HG02763 (cell line): ENCODE results near the gene GPR65.

Source experiments
- ATAC-seq: cut with Tn5 transposase; IDR thresholded peaks from one replicate; pipeline ENCODE4 v1.9.1; 2021; ENCODE audit warnings: mild to moderate bottlenecking, moderate library complexity; ENCODE audit not compliant: unreplicated experiment

GPR65 gene

GRCh38 chr14:88005050-88005481 lies at the start of gene GPR65:
Gene GPR65 (plus strand): TSS chr14:88005135. CDS start chr14:88010848, 5,713 bp downstream.
- peak; percentile 62 for ATAC-seq

GRCh38 chr14:87955501-87955900 lies 49.4 kb upstream of the GPR65 start:
- ATAC-seq, result no peak

GRCh38 chr14:87960013-87960787 lies 44.7 kb upstream of the GPR65 start:
- no peak for ATAC-seq

DNA sequence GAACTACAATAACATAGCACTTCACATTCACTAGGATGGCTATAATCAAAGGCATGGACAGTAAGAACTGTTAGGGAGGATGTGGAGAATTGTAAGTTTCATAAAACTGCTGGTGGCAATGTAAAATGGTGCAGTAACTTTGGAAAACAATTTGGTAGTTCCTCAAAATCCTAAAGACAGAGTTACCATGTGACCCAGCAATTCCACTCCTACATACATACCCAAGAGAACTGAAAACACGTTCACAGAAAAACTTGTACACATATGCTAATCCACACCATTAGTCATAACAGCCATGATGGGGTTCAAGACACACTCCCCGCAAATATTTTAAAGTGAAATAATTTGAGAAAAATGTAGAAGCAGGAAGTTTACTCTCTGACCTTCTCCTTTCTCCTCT lies 43.7 kb upstream of the GPR65 start:
- ATAC-seq, result no peak

- no peak for ATAC-seq
Observed at GRCh38 chr14:87966816-87967215, 38.1 kb upstream of the GPR65 start.

- ATAC-seq, result no peak
Observed at GRCh38 chr14:87967496-87967895, 37.4 kb upstream of the GPR65 start.

- ATAC-seq, result peak; percentile 95
Observed at GRCh38 chr14:87971010-87971409, 33.9 kb upstream of the GPR65 start.

GRCh38 chr14:87975636-87976035 lies 29.3 kb upstream of the GPR65 start:
- no peak for ATAC-seq

DNA sequence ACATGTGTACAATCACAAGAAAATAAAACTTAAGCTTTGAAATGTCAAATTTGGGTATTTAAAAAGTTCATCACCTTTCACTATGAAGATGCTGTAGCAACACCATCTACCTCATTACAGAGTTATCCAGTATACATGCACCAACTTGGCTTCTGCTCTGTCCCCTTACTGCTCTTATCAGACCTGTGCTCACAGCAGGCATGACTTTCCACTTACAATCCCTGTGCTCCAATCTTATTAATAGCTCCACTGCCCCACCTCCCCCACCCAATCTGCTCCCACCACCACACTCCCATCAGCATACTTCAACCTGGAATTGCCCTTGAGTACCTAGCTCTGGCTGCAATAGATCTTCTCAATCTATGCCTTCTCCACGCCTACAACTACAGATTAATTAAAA lies 25.2 kb upstream of the GPR65 start:
- ATAC-seq, result no peak

- no peak for ATAC-seq
Observed at GRCh38 chr14:87989221-87989955, 15.5 kb upstream of the GPR65 start.

DNA sequence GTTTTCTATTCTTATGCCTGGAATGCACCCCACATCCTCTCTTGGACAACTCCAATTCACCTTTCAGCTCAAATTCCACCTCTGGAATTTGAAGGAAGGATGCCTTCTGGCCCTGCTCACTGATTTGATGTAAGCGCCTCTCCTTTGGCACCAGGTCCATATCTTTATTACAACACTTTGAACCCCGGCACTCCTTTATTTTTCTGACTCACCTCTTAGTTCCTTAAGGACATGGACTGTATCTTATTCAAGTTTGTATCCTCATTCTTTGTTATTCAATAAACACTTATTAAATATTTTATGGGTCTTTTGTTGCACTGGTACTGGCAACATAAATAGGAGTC lies 15.0 kb upstream of the GPR65 start:
- ATAC-seq, result no peak

GRCh38 chr14:87990682-87991081 lies 14.3 kb upstream of the GPR65 start:
- ATAC-seq, result no peak

DNA sequence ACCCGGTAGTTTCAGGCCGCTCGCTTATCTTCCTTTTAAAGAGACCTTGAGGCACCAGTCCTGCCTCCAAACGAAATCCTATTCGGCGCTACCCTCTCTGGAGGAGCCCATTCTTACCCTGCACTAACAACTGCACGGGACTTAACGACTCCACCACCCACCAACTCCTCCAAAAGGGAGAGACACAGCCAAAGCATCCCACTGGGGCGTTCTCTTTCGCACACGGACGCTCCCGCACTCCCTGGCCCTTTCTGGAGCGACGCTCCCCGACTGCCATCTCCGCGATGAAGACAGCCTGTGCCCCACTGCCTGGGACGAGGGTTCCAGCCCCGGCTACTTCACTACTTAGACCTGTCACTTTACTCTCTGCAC lies 12.6 kb upstream of the GPR65 start:
- ATAC-seq, result peak; percentile 0

DNA sequence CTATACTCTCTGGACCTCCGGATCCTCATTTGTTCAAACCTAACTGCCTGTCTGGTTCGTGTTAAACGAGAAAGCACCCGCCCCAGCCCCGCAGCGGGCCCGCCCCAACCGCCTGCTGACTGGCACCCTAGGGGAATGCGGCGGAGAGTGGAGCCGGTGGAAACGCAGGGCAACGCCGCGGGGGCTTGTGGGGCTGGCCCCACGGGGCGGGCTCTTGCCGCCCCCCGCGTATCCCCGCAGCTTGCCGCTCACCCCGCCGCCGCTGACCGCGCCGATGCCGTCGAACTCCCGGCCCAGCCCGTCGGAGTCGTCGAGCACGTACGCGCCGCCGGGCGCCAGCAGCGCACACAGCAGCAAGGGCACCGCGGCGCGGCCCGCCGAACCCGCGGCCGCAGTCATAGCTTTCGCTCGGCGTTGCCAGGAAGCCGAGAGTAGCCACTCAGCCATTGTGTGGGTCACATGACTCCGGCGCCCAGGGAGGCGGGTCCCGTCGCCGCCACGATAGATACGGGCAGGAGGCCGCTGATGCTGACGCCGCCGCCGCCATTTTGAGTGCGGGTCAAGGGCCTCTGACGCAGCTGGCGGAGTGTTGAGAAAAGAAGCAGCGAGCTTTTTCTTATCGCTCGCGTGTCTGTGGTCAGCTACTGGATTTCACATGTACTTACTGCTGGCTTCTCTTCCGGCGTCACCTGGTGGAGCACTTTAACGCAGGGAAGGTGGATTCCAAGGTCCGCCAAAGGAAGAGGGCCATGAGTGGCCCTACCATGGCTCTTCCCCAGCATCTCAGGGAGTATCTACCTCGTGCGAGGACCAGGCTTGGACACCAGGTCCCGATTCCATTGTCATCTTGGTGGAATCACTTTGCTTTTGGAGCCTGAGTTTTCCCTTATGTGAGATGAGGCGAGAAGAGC lies 12.0 kb upstream of the GPR65 start, which contains the start of gene GALC:
Gene GALC (minus strand): TSS at position 465 of the 911 bp plus-strand sequence. CDS start 18 bp downstream, at position 447.
- peak; percentile 90 for ATAC-seq

- ATAC-seq, result peak; percentile 28
Observed at GRCh38 chr14:87994974-87995373, 10.0 kb upstream of the GPR65 start.

DNA sequence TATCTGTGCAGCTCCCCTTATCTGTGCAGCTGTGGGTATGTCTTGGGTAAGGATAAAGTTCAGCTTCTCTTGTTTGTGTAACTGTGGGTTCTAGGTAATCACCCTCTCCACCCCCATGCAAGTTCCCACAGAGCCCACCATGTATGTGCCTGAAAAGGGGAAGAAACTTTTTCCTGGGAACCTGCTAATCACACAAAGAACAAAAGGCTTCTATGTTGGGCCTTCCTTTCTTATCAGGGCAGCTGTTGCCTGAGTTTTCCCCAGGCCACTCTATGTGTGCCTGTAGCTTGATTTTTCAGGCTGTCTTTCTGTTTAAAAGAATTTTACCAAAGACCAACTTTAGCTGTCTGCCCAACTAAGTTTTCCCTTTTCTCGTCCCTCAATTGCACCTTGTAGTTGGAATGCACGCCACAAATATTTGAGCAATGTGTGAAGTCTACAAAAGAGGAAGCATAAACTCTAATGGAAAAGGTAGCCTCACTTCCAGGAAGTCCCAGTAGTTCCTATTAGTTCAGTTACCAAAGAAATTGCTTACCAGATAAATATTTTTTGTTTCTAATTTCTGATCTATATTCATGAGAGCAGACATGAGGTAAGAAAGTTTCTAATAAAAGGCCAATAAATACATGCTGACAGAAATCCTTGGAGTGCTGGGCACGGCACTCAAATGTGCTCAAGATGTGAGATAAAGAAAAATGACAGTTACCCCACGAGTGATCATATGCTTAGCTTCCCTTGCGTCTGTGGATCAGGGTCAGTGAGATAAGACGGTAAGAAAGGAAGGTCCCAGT lies 9.2 kb upstream of the GPR65 start:
- ATAC-seq, result no peak

- no peak for ATAC-seq
Observed at GRCh38 chr14:87996291-87996592, 8.7 kb upstream of the GPR65 start.

DNA sequence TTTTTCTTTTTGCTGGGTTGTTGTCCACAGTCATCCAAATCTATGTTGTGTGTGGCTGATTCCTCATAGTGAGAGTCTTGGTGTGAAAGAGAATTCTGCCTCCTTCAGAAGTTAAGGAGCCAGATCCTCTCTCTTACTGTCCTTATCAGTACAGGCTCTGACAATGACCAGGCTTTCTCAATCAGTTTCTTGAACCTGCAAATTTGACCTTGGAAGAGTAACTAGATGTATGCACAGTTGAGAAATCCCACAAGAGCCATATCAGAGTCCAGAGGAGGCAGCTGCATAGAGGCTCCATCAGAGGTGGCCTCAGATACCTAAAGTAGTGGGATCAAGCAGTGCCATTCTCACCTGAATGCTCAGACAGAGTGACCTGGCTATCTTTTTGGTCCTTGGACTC lies 6.5 kb upstream of the GPR65 start:
- no peak for ATAC-seq

DNA sequence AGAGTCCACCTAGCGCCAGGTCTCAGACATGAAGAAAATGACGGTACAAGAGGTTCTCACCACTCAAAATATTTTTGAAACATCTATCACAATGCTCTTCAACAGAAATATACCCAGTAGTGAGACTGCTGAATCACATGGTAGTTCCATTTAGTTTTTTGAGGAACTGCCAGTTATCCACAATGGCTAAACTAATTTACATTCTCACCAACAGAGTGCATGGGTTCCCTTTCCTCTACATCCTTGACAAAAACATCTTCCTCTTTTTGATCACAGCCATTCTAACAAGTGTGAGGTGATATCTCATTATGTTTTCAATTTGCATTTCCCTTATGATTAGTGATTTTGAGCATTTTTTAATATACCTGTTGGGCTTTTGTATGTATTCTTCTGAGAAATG lies 5.7 kb upstream of the GPR65 start:
- no peak for ATAC-seq

GRCh38 chr14:88002421-88003075 lies 2.4 kb upstream of the GPR65 start:
- ATAC-seq, result no peak
